Activated B cell treated with CpG ODN at 0.5 μM for 24 hours (primary cell): ENCODE measurements around the gene MVD. TPM values are rescaled to one million over a fixed set of nuclear protein-coding genes. Genes with fewer than 3 reads are reported as not detected.

Experiments
- ATAC-seq: fragments of 200-7000 bp; cut with Tn5 transposase; one replicate; pipeline ENCODE4 v1.10.0; 2021; ENCODE audit warnings: low read depth, mild to moderate bottlenecking, moderate library complexity
- CTCF ChIA-PET: fragments of 350-600 bp; sonication (Branson Sonifier 250); formaldehyde crosslinking; loops from one replicate; lab custom pipeline; 2021; ENCODE audit warnings: antibody characterized with exemption; lab: Charles Lee
- POLR2A ChIA-PET: fragments of 350-600 bp; sonication (Branson Sonifier 250); formaldehyde crosslinking; loops from one replicate; lab custom pipeline; 2021; ENCODE audit warnings: antibody characterized with exemption; lab: Charles Lee
- DNase-seq: peaks from one replicate; pipeline ENCODE4 v3.0.0; 2022
- H3K27ac Mint-ChIP-seq: one replicate; pipeline ENCODE4 v1.8.0; 2020; ENCODE audit warnings: mixed read lengths
- H3K27me3 Mint-ChIP-seq: one replicate; pipeline ENCODE4 v1.8.0; 2021; ENCODE audit warnings: mixed read lengths
- H3K36me3 Mint-ChIP-seq: one replicate; pipeline ENCODE4 v1.8.0; 2021; ENCODE audit warnings: low read depth, mixed read lengths
- H3K4me1 Mint-ChIP-seq: one replicate; pipeline ENCODE4 v1.8.0; 2021; ENCODE audit warnings: mixed read lengths
- H3K4me3 Mint-ChIP-seq: one replicate; pipeline ENCODE4 v1.8.0; 2020; ENCODE audit warnings: mild to moderate bottlenecking, mixed read lengths
- H3K9me3 Mint-ChIP-seq: one replicate; pipeline ENCODE4 v1.8.0; 2020; ENCODE audit warnings: mixed read lengths
- intact Hi-C: fragments of 100-400 bp; cut with micrococcal nuclease; formaldehyde crosslinking; loops from one replicate; pipeline ENCODE4 v1.15.1; 2024
- total RNA-seq: library from RNA; stranded (reverse); gene quantifications from 2 replicates; pipeline ENCODE4 v1.2.3, GENCODE V29; 2022
- TF ChIP-seq, protein P1 (sequence below): fragments of 200-600 bp; IDR thresholded peaks from one replicate; pipeline ENCODE4 v1.8.0; 2022; ENCODE audit warnings: antibody characterized with exemption, mild to moderate bottlenecking

MVD gene
- total RNA-seq, 1 donor from 2014 or later: 140 TPM

- TF ChIP-seq, protein P1, sequence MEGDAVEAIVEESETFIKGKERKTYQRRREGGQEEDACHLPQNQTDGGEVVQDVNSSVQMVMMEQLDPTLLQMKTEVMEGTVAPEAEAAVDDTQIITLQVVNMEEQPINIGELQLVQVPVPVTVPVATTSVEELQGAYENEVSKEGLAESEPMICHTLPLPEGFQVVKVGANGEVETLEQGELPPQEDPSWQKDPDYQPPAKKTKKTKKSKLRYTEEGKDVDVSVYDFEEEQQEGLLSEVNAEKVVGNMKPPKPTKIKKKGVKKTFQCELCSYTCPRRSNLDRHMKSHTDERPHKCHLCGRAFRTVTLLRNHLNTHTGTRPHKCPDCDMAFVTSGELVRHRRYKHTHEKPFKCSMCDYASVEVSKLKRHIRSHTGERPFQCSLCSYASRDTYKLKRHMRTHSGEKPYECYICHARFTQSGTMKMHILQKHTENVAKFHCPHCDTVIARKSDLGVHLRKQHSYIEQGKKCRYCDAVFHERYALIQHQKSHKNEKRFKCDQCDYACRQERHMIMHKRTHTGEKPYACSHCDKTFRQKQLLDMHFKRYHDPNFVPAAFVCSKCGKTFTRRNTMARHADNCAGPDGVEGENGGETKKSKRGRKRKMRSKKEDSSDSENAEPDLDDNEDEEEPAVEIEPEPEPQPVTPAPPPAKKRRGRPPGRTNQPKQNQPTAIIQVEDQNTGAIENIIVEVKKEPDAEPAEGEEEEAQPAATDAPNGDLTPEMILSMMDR: no peak
- intact Hi-C loops: loop anchor here (1.0 to 10.0 kb wide), 7 partner anchors 15 to 232 kb away; partner anchors contain the start of genes CTU2, CYBA, MVD and RNF166
- peaks cover 46% of the 10 kb centered on the region for H3K4me1 Mint-ChIP-seq
- no peak within 1 kb of the TSS for H3K27ac Mint-ChIP-seq
- no peaks in the 10 kb centered on the region for H3K27me3 Mint-ChIP-seq
- POLR2A ChIA-PET: interaction anchor here (0.8 to 2.5 kb wide), 7 partner anchors 14 to 531 kb away, joined by 3 to 13 read pairs (median 4); partner anchors contain the start of gene ZNF778
- H3K9me3 Mint-ChIP-seq: no peaks in the 10 kb centered on the region
- CTCF ChIA-PET: interaction anchor here (1.2 to 3.9 kb wide), 2 partner anchors 11 to 15 kb away, joined by 3 to 17 read pairs; no protein-coding TSS in a partner anchor
- ATAC-seq: peak; percentile 74
- peak within 1 kb of the TSS; percentile 83 for H3K4me3 Mint-ChIP-seq
- no peaks in the 10 kb centered on the region for H3K36me3 Mint-ChIP-seq
- DNase-seq: peak; percentile 94
These were observed 23.8 kb upstream of the MVD start, which contains the start of gene SNAI3 for GRCh38 chr16:88686439-88687253. SNAI3 (minus strand) TSS chr16:88686507; CDS start chr16:88686406, 101 bp downstream.

GRCh38 chr16:88686062-88686438, 23.2 kb upstream of the MVD start:
- peak; percentile 15 for ATAC-seq
- H3K4me3 Mint-ChIP-seq: peak overlapping the region; percentile 83
- H3K27me3 Mint-ChIP-seq: no peaks in the 10 kb centered on the region
- CTCF ChIA-PET: interaction anchor here (3.9 kb wide), 1 partner anchor 15 kb away, joined by 17 read pairs; no protein-coding TSS in a partner anchor
- no peaks in the 10 kb centered on the region for H3K36me3 Mint-ChIP-seq
- no peak for DNase-seq
- TF ChIP-seq, protein P1: no peak
- H3K4me1 Mint-ChIP-seq: peaks cover 48% of the 10 kb centered on the region
- H3K9me3 Mint-ChIP-seq: no peaks in the 10 kb centered on the region
- intact Hi-C loops: loop anchor here (1.0 to 10.0 kb wide), 7 partner anchors 15 to 231 kb away; partner anchors contain the start of genes CTU2, CYBA, MVD and RNF166
- no peak overlapping the region for H3K27ac Mint-ChIP-seq
- POLR2A ChIA-PET: interaction anchor here (0.8 to 2.5 kb wide), 6 partner anchors 14 to 532 kb away, joined by 3 to 13 read pairs (median 3); partner anchors contain the start of gene ZNF778

- CTCF ChIA-PET: interaction anchor here (1.1 to 3.9 kb wide), 7 partner anchors 16 to 52 kb away, joined by 3 to 17 read pairs (median 5); partner anchors contain the start of gene IL17C
- Mint-ChIP-seq H3K27ac (no peak overlapping the region), H3K4me1 (peaks cover 46% of the 10 kb centered on the region), H3K9me3 (no peaks in the 10 kb centered on the region), H3K36me3 (peaks cover 2% of the 10 kb centered on the region), H3K4me3 (peak overlapping the region; percentile 83), H3K27me3 (no peaks in the 10 kb centered on the region)
- intact Hi-C loops: loop anchor here (1.0 to 10.0 kb wide), 7 partner anchors 16 to 231 kb away; partner anchors contain the start of genes CTU2, CYBA, MVD and RNF166
- no peak for ATAC-seq
- POLR2A ChIA-PET: interaction anchor here (0.7 to 1.5 kb wide), 12 partner anchors 15 to 532 kb away, joined by 3 to 8 read pairs (median 3); partner anchors contain the start of genes CYBA, MVD, ZC3H18 and ZNF778
- DNase-seq: no peak
- TF ChIP-seq, protein P1: no peak
These were observed 22.5 kb upstream of the MVD start for GRCh38 chr16:88685156-88686061.

GRCh38 chr16:88684569-88685155, 21.8 kb upstream of the MVD start:
- intact Hi-C loops: loop anchor here (5.0 to 10.0 kb wide), 2 partner anchors 112 to 230 kb away; partner anchors contain the start of genes ZC3H18 and ZFPM1

More at GRCh38 chr16:88684569-88685155, 21.8 kb upstream of the MVD start:
- ATAC-seq: no peak
- peaks cover 2% of the 10 kb centered on the region for H3K36me3 Mint-ChIP-seq
- TF ChIP-seq, protein P1: no peak
- no peaks in the 10 kb centered on the region for H3K9me3 Mint-ChIP-seq
- H3K4me1 Mint-ChIP-seq: peaks cover 46% of the 10 kb centered on the region
- H3K4me3 Mint-ChIP-seq: no peak overlapping the region
- CTCF ChIA-PET: interaction anchor here (1.1 to 3.9 kb wide), 7 partner anchors 17 to 51 kb away, joined by 3 to 17 read pairs (median 5); partner anchors contain the start of gene IL17C
- H3K27me3 Mint-ChIP-seq: no peaks in the 10 kb centered on the region
- peak overlapping the region; percentile 35 for H3K27ac Mint-ChIP-seq
- DNase-seq: no peak
- POLR2A ChIA-PET: interaction anchor here (0.6 to 1.3 kb wide), 8 partner anchors 21 to 115 kb away, joined by 3 to 8 read pairs (median 4); partner anchors contain the start of genes CYBA, MVD and ZC3H18
